Measurements from ENCODE around the gene TSTD2.

TSTD2 gene

GRCh38 chr9:97632985-97633858 lies at the start of gene TSTD2, which contains the start of gene NCBP1:
TSS of gene TSTD2 (minus strand) at chr9:97633368. CDS start at chr9:97627562, 5,806 bp downstream.
TSS of gene NCBP1 (plus strand) at chr9:97633821. CDS start at chr9:97633882, 61 bp downstream.
- DNase-seq (ENCODE audit: low read depth, low spot score): peak; percentile 96

- DNase-seq (ENCODE audit: low read depth, low spot score): no peak
Measured at GRCh38 chr9:97682242-97682641, 49.1 kb upstream of the TSTD2 start.

- no peak for DNase-seq (ENCODE audit: low read depth, low spot score)
Measured at GRCh38 chr9:97675655-97676054, 42.5 kb upstream of the TSTD2 start.

- DNase-seq (ENCODE audit: low read depth, low spot score): no peak
Measured at GRCh38 chr9:97673922-97674321, 40.8 kb upstream of the TSTD2 start.

- DNase-seq (ENCODE audit: low read depth, low spot score): no peak
Measured at GRCh38 chr9:97672403-97672802, 39.2 kb upstream of the TSTD2 start.

- no peak for DNase-seq (ENCODE audit: low read depth, low spot score)
Measured at GRCh38 chr9:97670586-97670985, 37.4 kb upstream of the TSTD2 start.

- DNase-seq (ENCODE audit: low read depth, low spot score): no peak
Measured at GRCh38 chr9:97668485-97668884, 35.3 kb upstream of the TSTD2 start.

GRCh38 chr9:97666907-97667686 lies 33.9 kb upstream of the TSTD2 start:
- no peak for DNase-seq (ENCODE audit: low read depth, low spot score)

GRCh38 chr9:97665742-97666141 lies 32.6 kb upstream of the TSTD2 start:
- DNase-seq (ENCODE audit: low read depth, low spot score): no peak

- no peak for DNase-seq (ENCODE audit: low read depth, low spot score)
Measured at GRCh38 chr9:97660847-97661246, 27.7 kb upstream of the TSTD2 start.

- DNase-seq (ENCODE audit: low read depth, low spot score): no peak
Measured at GRCh38 chr9:97660340-97660739, 27.2 kb upstream of the TSTD2 start.

GRCh38 chr9:97659771-97660170 lies 26.6 kb upstream of the TSTD2 start:
- DNase-seq (ENCODE audit: low read depth, low spot score): no peak

GRCh38 chr9:97658707-97659106 lies 25.5 kb upstream of the TSTD2 start:
- DNase-seq (ENCODE audit: low read depth, low spot score): no peak

GRCh38 chr9:97651646-97652045 lies 18.5 kb upstream of the TSTD2 start:
- DNase-seq (ENCODE audit: low read depth, low spot score): no peak

GRCh38 chr9:97647996-97648395 lies 14.8 kb upstream of the TSTD2 start:
- no peak for DNase-seq (ENCODE audit: low read depth, low spot score)

GRCh38 chr9:97645720-97646119 lies 12.6 kb upstream of the TSTD2 start:
- DNase-seq (ENCODE audit: low read depth, low spot score): no peak

GRCh38 chr9:97640325-97640724 lies 7.2 kb upstream of the TSTD2 start:
- no peak for DNase-seq (ENCODE audit: low read depth, low spot score)

GRCh38 chr9:97638666-97639065 lies 5.5 kb upstream of the TSTD2 start:
- no peak for DNase-seq (ENCODE audit: low read depth, low spot score)

- no peak for DNase-seq (ENCODE audit: low read depth, low spot score)
Measured at GRCh38 chr9:97636903-97637302, 3.7 kb upstream of the TSTD2 start.

GRCh38 chr9:97635026-97635425 lies 1.9 kb upstream of the TSTD2 start:
- DNase-seq (ENCODE audit: low read depth, low spot score): no peak

GRCh38 chr9:97633859-97634490 lies 807 bp upstream of the TSTD2 start:
- DNase-seq (ENCODE audit: low read depth, low spot score): no peak
